Trophoblast cell (in vitro differentiated cells and primary cell): ENCODE measurements around the gene GGTA1.

Source experiments
- DNase-seq, 2 donors: peaks; one replicate each; pipeline ENCODE4 v3.0.0-alpha.2; 2016
- H2AFZ ChIP-seq: 2 replicates; pipeline ENCODE4 v1.6.1; 2013; ENCODE audit warnings: low read length, moderate library complexity, mild to moderate bottlenecking; ENCODE audit not compliant: insufficient read depth, poor library complexity
- H2AK5ac ChIP-seq: 2 replicates; pipeline ENCODE4 v1.6.1; 2013; ENCODE audit warnings: mild to moderate bottlenecking, low read length
- H2BK120ac ChIP-seq: 2 replicates; pipeline ENCODE4 v1.6.1; 2013; ENCODE audit warnings: low read length, mild to moderate bottlenecking, moderate library complexity; ENCODE audit not compliant: insufficient read depth, poor library complexity
- H2BK12ac ChIP-seq: 2 replicates; pipeline ENCODE4 v1.6.1; 2013; ENCODE audit warnings: mild to moderate bottlenecking, low read length, moderate library complexity
- H2BK5ac ChIP-seq: 2 replicates; pipeline ENCODE4 v1.6.1; 2013; ENCODE audit warnings: low read length, low read depth, moderate library complexity, mild to moderate bottlenecking; ENCODE audit not compliant: poor library complexity
- H3K14ac ChIP-seq: 2 replicates; pipeline ENCODE4 v1.6.1; 2013; ENCODE audit warnings: mild to moderate bottlenecking, low read length
- H3K18ac ChIP-seq: 2 replicates; pipeline ENCODE4 v1.6.1; 2013; ENCODE audit warnings: mild to moderate bottlenecking, low read length
- H3K23ac ChIP-seq: 2 replicates; pipeline ENCODE4 v1.6.1; 2013; ENCODE audit warnings: low read length
- H3K27ac ChIP-seq: 2 replicates; pipeline ENCODE4 v1.5.1; 2013; ENCODE audit warnings: low read depth, mild to moderate bottlenecking, inconsistent platforms, low read length, moderate library complexity
- H3K27me3 ChIP-seq: 2 replicates; pipeline ENCODE4 v1.6.1; 2013; ENCODE audit warnings: inconsistent platforms, mild to moderate bottlenecking, low read length, moderate library complexity; ENCODE audit not compliant: insufficient read depth
- H3K36me3 ChIP-seq, 2 experiments: 1 replicate in 1 of 2; 2 replicates in 1 of 2; pipeline ENCODE4 v1.6.1; 2013; ENCODE audit warnings: low read length in 2 of 2, mild to moderate bottlenecking in 2 of 2, moderate library complexity in 1 of 2; ENCODE audit not compliant: insufficient read depth in 2 of 2, control insufficient read depth in 1 of 2
- H3K4ac ChIP-seq: 2 replicates; pipeline ENCODE4 v1.6.1; 2013; ENCODE audit warnings: low read depth, mild to moderate bottlenecking, low read length, moderate library complexity
- H3K4me1 ChIP-seq, 2 experiments: 1 replicate in 1 of 2; 2 replicates in 1 of 2; pipeline ENCODE4 v1.6.1; 2013; ENCODE audit warnings: low read length in 2 of 2, mild to moderate bottlenecking in 2 of 2, moderate library complexity in 1 of 2; ENCODE audit not compliant: insufficient read depth in 2 of 2, control insufficient read depth in 1 of 2
- H3K4me2 ChIP-seq: 2 replicates; pipeline ENCODE4 v1.6.1; 2013; ENCODE audit warnings: inconsistent platforms, mild to moderate bottlenecking, low read length, moderate library complexity
- H3K4me3 ChIP-seq: 2 replicates; pipeline ENCODE4 v1.5.1; 2013; ENCODE audit warnings: mild to moderate bottlenecking, low read depth, low read length, inconsistent platforms
- H3K79me1 ChIP-seq: one replicate; pipeline ENCODE4 v1.6.1; 2013; ENCODE audit warnings: low read length
- H3K79me2 ChIP-seq: 2 replicates; pipeline ENCODE4 v1.6.1; 2013; ENCODE audit warnings: low read length, mild to moderate bottlenecking; ENCODE audit not compliant: control insufficient read depth, insufficient read depth, poor library complexity
- H3K9ac ChIP-seq: 2 replicates; pipeline ENCODE4 v1.6.1; 2013; ENCODE audit warnings: mild to moderate bottlenecking, low read length
- H3K9me3 ChIP-seq: 2 replicates; pipeline ENCODE4 v1.6.1; 2013; ENCODE audit warnings: low read depth, mild to moderate bottlenecking, control low read depth, inconsistent platforms, low read length; ENCODE audit not compliant: insufficient read depth
- H4K12ac ChIP-seq: 2 replicates; pipeline ENCODE4 v1.6.1; 2013; ENCODE audit warnings: low read depth, mild to moderate bottlenecking, low read length, moderate library complexity
- H4K8ac ChIP-seq: 2 replicates; pipeline ENCODE4 v1.6.1; 2013; ENCODE audit warnings: low read depth, mild to moderate bottlenecking, low read length, moderate library complexity
- H4K91ac ChIP-seq: one replicate; pipeline ENCODE4 v1.6.1; 2013; ENCODE audit warnings: low read depth, mild to moderate bottlenecking, low read length, moderate library complexity
- WGBS: extraction: QIAGEN DNeasy Blood & Tissue Kit; methylation state at CpG from one replicate; pipeline ENCODE4 v1.1.7; 2013; ENCODE audit warnings: missing lambda C conversion rate; ENCODE audit not compliant: insufficient read length, insufficient coverage; ENCODE audit errors: extremely low coverage; 5-methylcytosine and 5-hydroxymethylcytosine counted together

Gene GGTA1

DNA sequence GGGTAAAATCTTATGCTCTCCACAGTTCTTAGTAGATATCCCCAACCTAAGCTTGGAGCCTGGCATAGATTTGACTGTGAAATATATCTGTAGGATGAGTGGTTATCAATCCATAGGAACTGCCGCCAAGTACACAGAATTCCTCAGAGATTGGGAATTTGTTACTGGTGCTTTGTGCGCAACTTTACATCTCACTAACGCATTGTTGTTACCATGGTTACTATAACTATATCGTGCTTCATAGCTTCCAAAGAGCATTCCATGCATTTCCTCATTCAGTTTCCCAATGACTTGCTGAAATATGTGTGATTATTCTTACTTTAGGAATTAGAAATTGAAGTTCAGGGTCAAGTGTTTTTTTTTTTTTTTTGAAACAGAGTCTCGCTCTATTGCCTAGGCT is 9.5 kb upstream of the GGTA1 start:
- Histone ChIP-seq H3K23ac (no peak overlapping the region), H3K4me3 (no peak overlapping the region), H3K79me1 (no peaks in the 10 kb centered on the region), H4K8ac (no peak overlapping the region), H2BK12ac (no peak overlapping the region), H3K9me3 (no peaks in the 10 kb centered on the region), H2BK120ac (no peak overlapping the region), H3K4ac (no peak overlapping the region), H3K18ac (no peak overlapping the region), H3K36me3 (no peaks in the 10 kb centered on the region), H2AK5ac (no peak overlapping the region), H3K9ac (no peak overlapping the region), H3K79me2 (no peaks in the 10 kb centered on the region), H2AFZ (no peak overlapping the region), H3K27ac (no peak overlapping the region), H4K12ac (no peak overlapping the region), H3K4me2 (no peak overlapping the region), H2BK5ac (no peak overlapping the region), H3K14ac (no peak overlapping the region), H3K4me1 (peaks cover 0 to 2% of the 10 kb centered on the region in 2 experiments), H3K27me3 (no peaks in the 10 kb centered on the region), H4K91ac (no peak overlapping the region)
- no CpG with 5 or more reads among the region's 5 CpGs for WGBS
- peak; percentile 40 to 95 for DNase-seq

- Histone ChIP-seq H3K36me3 (no peaks in the 10 kb centered on the region), H3K9me3 (no peaks in the 10 kb centered on the region), H4K91ac (no peak overlapping the region), H2BK5ac (no peak overlapping the region), H3K23ac (no peak overlapping the region), H3K4me3 (no peak overlapping the region), H3K27ac (no peak overlapping the region), H2AFZ (no peak overlapping the region), H2BK120ac (no peak overlapping the region), H4K8ac (no peak overlapping the region), H3K9ac (no peak overlapping the region), H3K4me2 (no peak overlapping the region), H3K27me3 (no peaks in the 10 kb centered on the region), H2AK5ac (no peak overlapping the region), H4K12ac (no peak overlapping the region), H2BK12ac (no peak overlapping the region), H3K14ac (no peak overlapping the region), H3K4ac (no peak overlapping the region), H3K4me1 (peaks cover 0 to 2% of the 10 kb centered on the region in 2 experiments), H3K79me1 (no peaks in the 10 kb centered on the region), H3K79me2 (no peaks in the 10 kb centered on the region), H3K18ac (no peak overlapping the region)
- DNase-seq: peak; percentile 30 to 70
These were observed 8.8 kb upstream of the GGTA1 start for GRCh38 chr9:121508415-121508814.

- no peak overlapping the region for H2BK12ac ChIP-seq
- H4K8ac ChIP-seq: no peak overlapping the region
- H3K23ac ChIP-seq: no peak overlapping the region
- no peaks in the 10 kb centered on the region for H3K36me3 ChIP-seq
- H3K79me2 ChIP-seq: no peaks in the 10 kb centered on the region
- no peak overlapping the region for H3K4ac ChIP-seq
- no CpG with 5 or more reads among the region's 12 CpGs for WGBS
- H2AFZ ChIP-seq: no peak overlapping the region
- H3K14ac ChIP-seq: no peak overlapping the region
- no peak overlapping the region for H4K91ac ChIP-seq
- H3K9me3 ChIP-seq: no peaks in the 10 kb centered on the region
- H2BK5ac ChIP-seq: no peak overlapping the region
- no peak overlapping the region for H2AK5ac ChIP-seq
- H3K27me3 ChIP-seq: no peaks in the 10 kb centered on the region
- peaks cover 0 to 2% of the 10 kb centered on the region in 2 experiments for H3K4me1 ChIP-seq
- H4K12ac ChIP-seq: no peak overlapping the region
- no peak overlapping the region for H3K27ac ChIP-seq
- no peak overlapping the region for H3K4me3 ChIP-seq
- H2BK120ac ChIP-seq: no peak overlapping the region
- no peaks in the 10 kb centered on the region for H3K79me1 ChIP-seq
- no peak overlapping the region for H3K18ac ChIP-seq
- no peak overlapping the region for H3K9ac ChIP-seq
- no peak for DNase-seq
- H3K4me2 ChIP-seq: no peak overlapping the region
These were observed 6.5 kb upstream of the GGTA1 start for GRCh38 chr9:121505903-121506735.

GRCh38 chr9:121503444-121503843 is 3.8 kb upstream of the GGTA1 start:
- DNase-seq: no peak
- no peaks in the 10 kb centered on the region for H3K36me3 ChIP-seq
- H3K79me1 ChIP-seq: no peaks in the 10 kb centered on the region
- H3K79me2 ChIP-seq: no peaks in the 10 kb centered on the region
- no peak overlapping the region for H4K91ac ChIP-seq
- no peak overlapping the region for H2AK5ac ChIP-seq
- H3K18ac ChIP-seq: no peak overlapping the region
- no peak overlapping the region for H4K12ac ChIP-seq
- no peak overlapping the region for H4K8ac ChIP-seq
- no peak overlapping the region for H3K14ac ChIP-seq
- peaks cover 23% of the 10 kb centered on the region for H3K27me3 ChIP-seq
- no peak overlapping the region for H3K4me2 ChIP-seq
- no peak overlapping the region for H3K4ac ChIP-seq
- no peak overlapping the region for H3K27ac ChIP-seq
- no peak overlapping the region for H2BK12ac ChIP-seq
- H2BK5ac ChIP-seq: no peak overlapping the region
- H3K9me3 ChIP-seq: peaks cover 2% of the 10 kb centered on the region
- no peak overlapping the region for H2AFZ ChIP-seq
- peaks cover 10 to 11% of the 10 kb centered on the region in 2 experiments for H3K4me1 ChIP-seq
- no peak overlapping the region for H3K23ac ChIP-seq
- no CpG with 5 or more reads among the region's 3 CpGs for WGBS
- no peak overlapping the region for H3K9ac ChIP-seq
- no peak overlapping the region for H3K4me3 ChIP-seq
- H2BK120ac ChIP-seq: no peak overlapping the region
